HG03469 (cell line): Measurements from ENCODE around the gene STXBP6.

Experiments
- ATAC-seq: cut with Tn5 transposase; IDR thresholded peaks from one replicate; pipeline ENCODE4 v1.9.1; 2021; ENCODE audit warnings: mild to moderate bottlenecking, moderate library complexity, moderate number of reproducible peaks; ENCODE audit not compliant: unreplicated experiment

The STXBP6 gene

DNA sequence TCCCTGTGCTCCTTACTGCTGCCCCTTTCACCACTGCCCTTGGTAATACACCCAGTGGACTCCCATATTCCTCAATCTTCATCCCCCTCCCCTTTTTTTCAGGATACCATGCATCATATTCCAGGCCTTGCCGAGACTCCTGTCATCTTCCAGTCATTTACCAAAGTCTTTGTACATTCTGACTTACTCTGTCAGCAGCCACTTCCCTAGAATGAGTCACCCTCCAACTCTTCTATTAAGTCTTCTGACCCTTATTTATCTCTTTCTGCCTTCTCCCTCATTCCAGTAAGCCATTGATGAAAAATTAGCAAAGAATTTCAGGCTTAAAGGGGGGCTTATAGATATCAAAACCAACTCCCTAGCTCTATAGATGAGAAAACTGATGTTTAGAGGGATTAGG is 128.0 kb downstream of the STXBP6 start:
- no peak for ATAC-seq

DNA sequence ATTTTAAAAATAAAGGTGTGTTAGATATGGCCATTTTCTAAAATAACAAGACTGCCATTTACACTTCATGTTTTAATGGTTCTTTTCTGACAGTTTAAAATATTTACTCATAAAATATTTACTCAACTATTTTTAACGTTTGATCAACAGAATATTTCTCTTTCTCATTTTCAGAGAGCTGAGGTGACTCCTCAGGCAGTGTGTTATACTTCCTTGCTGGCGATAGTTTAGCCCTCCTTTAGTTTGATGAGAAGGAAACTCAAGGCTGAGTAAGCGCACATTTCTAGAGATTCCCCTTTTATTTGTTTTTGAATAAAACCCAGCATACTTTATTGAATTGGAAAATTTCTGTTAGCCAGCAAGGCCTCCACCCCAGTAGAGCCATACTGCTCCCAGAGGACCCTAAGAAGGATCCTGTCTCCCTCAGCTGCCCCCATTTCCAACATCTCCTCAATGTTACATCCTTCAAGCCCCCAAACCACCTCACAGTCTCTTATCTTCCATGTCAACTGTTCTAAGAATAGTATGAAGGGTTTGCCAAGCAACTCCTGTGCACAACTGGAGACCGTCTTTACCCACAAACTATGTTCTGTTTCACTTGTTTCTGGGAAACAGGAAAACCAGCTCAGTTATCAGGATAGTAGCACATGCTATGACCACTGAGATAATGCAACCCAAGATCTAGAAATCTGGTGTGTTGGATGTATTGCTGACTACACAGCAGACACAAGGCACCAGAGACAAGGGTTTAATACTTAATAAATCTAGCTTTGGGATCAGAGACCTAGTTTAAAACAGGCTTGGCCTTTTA is 129.5 kb downstream of the STXBP6 start:
- no peak for ATAC-seq

DNA sequence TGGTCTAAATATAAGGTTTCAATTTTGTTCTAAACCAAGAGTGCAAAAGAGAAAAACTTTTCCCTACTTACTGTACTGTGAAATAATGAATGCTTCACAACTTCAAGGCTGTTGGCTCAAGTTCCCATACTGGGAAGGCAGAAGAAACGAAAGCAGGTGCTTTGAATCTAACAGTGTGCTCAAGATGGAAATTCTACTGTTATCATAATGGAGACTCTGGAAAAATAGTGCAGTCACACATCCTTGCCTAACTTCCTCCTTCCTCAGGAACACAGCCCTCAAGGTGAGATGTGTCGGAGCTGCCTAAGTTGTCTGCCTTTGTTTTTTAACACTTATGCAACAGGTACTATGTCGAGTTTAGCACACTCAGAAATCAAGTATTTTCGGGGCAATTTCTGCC is 131.1 kb downstream of the STXBP6 start:
- ATAC-seq = no peak

DNA sequence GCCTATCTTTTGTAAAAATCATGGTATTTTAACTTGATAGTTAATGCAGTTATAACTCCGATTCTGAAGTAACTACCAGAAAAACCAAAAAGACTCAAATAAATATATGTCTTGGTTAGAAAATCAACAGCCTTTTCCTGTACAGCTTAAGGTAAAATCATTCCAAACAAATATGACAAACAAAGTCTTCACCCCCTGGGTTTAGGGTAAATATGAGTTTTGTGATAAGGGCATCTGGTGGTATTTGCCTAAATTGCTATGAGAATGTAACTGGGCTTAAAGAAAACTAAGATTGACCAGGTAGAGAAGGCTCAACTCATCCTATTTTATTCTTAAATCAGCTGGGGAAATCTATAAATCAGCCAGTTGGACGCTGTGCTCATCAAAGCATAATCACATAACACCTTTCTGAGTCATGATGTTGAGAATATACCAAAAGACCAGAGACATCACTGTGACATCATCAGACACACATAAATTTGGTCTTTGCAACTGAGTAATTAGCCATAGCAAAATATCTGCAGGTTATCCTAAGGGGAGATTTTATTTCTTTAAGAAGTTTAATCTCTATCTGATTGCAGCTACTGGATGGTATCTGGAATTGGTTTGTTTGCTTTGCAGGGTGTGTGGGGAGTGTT is 133.9 kb downstream of the STXBP6 start:
- ATAC-seq = no peak

DNA sequence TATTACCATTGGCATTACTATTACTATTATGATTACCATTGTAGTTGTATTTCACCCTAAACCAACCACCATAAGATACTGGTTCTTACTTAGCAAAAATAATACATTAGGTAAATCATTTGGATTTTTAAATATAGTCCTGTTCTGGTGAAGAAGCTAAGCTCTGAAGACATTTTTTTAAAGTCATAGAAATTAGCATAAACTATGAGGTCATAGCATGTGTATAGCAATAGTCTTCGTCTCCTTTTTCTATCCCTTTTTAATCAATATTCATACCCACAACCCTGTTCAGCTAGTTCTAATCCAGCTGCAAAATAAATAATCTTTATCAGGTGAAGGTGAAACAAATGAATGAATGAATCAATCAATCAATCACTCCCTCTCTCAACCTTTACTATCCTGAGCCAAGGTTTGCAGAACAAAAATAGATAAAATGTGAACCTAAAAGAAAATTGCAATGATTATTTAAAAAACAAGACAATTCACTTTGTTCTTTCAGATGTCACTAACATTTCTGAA is 134.5 kb downstream of the STXBP6 start:
- no peak for ATAC-seq

- no peak for ATAC-seq
Observed at GRCh38 chr14:24913746-24914145, 136.2 kb downstream of the STXBP6 start.

- no peak for ATAC-seq
Observed at GRCh38 chr14:24913021-24913420, 136.9 kb downstream of the STXBP6 start.

DNA sequence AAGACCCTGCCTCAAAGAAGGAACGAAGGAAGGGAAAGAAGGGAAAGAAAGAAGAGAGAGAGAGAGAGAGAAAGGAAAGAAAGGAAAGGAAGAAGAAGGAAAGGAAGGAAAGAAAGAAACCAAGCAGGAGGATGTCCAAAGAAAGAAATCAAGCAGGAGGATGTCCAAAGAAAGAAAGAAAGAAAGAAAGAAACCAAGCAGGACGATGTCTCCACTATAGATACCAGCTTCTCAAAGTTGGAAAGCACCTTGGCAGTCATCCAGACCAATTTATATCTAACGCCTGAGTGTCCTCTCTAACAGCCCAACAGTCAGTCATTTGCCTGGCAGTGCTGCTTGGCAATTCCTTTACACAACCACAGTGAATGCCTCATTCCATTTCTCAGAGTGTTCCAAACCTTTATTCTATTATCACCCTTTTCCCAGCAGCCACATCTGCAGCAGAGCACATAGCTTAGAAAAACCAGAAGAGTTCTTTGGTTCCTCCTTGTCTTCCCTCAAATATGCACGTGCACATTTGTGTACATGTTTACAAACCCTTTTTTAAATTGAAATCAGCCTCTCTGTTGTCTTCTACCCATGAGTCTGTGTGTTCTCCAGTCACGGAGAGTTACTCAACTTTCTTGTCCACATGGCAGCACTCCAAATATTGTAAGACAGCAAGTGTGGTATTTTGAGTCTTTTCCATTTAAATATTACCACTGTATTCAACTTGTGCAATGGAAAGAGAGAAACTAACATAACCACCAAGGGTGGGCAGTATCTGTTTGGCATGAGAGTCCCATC is 138.4 kb downstream of the STXBP6 start:
- no peak for ATAC-seq

GRCh38 chr14:24910408-24910986 is 139.4 kb downstream of the STXBP6 start:
- ATAC-seq = no peak

GRCh38 chr14:24909523-24910302 is 140.2 kb downstream of the STXBP6 start:
- ATAC-seq = no peak

- no peak for ATAC-seq
Observed at GRCh38 chr14:24908592-24909236, 141.2 kb downstream of the STXBP6 start.

- ATAC-seq = no peak
Observed at GRCh38 chr14:24904533-24904932, 145.4 kb downstream of the STXBP6 start.

DNA sequence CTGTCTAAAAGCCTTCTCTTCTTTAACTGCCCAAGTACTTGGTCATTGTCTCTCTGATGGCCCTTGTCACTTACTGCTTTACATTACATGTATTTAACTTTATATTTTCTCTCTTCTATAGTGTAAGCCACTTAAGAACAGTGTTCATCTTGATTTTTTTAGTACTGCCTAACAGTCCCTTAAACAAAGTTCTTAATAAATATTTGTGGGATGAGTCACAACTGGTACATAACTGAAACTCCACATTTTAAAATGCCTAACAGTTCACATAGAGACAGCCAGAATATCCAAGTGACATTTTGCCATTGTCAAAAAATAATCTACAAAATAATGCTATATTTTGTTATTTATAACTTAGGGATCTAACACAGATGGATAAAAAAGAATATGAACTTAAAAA is 146.6 kb downstream of the STXBP6 start:
- ATAC-seq = no peak

DNA sequence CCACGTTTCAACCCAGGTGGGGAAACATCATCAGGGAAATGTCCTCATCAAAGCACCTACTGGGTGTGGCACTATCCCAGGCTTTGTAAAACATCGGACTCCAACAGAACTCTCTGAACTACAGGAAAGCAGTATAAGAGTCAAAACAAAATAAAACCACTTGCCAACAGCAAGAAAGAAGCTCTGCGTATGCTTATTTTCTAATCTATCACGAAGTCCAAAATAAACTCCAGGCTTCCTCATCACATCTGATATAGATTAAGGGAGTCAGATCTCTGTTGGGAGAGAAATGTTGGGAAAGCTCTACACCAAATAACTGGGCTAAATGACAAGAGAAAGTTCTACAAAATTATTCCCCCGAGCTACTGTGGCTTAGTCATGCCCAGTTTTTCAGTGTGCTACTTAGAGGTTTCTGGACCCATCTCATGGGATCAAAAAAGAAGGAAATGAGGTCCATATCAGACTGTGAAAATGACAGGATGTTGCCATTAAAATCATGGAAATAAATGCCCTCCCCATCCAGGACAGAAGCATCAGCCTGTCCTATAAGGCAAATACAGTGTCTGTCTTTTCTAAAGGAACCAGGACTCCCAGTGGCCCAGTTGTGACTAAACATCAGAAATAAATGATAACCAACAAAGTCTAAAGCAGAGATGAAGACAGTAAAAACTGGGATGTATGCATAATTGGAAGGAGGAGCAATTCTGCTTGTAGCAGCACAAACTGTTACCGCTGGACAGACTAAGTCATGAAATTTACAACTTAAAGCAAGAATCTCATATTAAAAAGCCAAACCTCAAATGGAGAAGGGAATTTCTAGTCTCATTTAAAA is 149.5 kb downstream of the STXBP6 start:
- ATAC-seq = no peak

DNA sequence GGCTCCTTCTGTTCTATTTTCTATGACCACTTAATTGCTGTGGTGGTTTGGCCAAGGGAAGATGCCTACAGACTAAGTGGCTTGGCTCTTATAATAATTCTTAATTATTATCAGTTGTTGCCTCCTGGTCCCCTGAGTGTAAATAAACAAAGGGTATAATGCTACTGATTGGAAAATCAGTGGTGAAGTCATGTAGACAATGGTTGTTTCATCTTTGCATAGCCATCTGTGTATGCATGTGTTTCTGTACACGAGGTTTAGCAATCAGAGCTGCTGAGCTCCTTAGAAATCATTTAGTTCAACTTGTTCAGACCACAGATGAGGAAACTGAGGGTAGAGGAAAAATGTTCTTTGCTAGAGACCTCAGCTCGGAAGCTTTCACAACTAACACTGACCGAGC is 152.2 kb downstream of the STXBP6 start:
- ATAC-seq = no peak

- ATAC-seq = no peak
Observed at GRCh38 chr14:24895622-24896021, 154.3 kb downstream of the STXBP6 start.

GRCh38 chr14:24895243-24895583 is 154.7 kb downstream of the STXBP6 start:
- no peak for ATAC-seq

GRCh38 chr14:24894583-24895242 is 155.2 kb downstream of the STXBP6 start:
- no peak for ATAC-seq
